Tibial nerve (tissue), 4 donors: Measurements from ENCODE around the gene ELAVL1. TPM values are rescaled to one million over a fixed set of nuclear protein-coding genes. Genes with fewer than 3 reads are reported as not detected.

Experiments
- DNase-seq, 2 donors: peaks; one replicate each; pipeline ENCODE4 v3.0.0-alpha.2; 2019; ENCODE audit warnings: low spot score in 2 of 2
- H3K27ac ChIP-seq, 4 donors: fragments of 200-600 bp; sonication (generic) in 3 of 4; one replicate each; pipeline ENCODE4 v1.5.1; 2017 to 2019; ENCODE audit warnings: mild to moderate bottlenecking in 1 of 4
- H3K27me3 ChIP-seq, 2 donors: fragments of 200-600 bp; sonication (generic) in 1 of 2; one replicate each; pipeline versions ENCODE4 v1.5.1 to v1.6.0; 2017 to 2019
- H3K36me3 ChIP-seq, 3 donors: fragments of 200-600 bp; sonication (generic); one replicate each; pipeline ENCODE4 v1.5.1; 2018 to 2019
- H3K4me1 ChIP-seq, 4 donors: fragments of 200-600 bp; sonication (generic) in 3 of 4; one replicate each; pipeline ENCODE4 v1.5.1; 2017 to 2019
- H3K4me3 ChIP-seq, 4 donors: fragments of 200-600 bp; sonication (generic) in 3 of 4; one replicate each; pipeline ENCODE4 v1.5.1; 2017 to 2019; ENCODE audit warnings: mild to moderate bottlenecking in 1 of 4, moderate library complexity in 1 of 4
- H3K9me3 ChIP-seq, 4 donors: fragments of 200-600 bp; sonication (generic) in 3 of 4; one replicate each; pipeline ENCODE4 v1.5.1; 2017 to 2019
- EP300 ChIP-seq, 2 donors: sonication (generic); formaldehyde crosslinking; IDR thresholded peaks; one replicate each; pipeline ENCODE4 v1.6.1; 2017; ENCODE audit warnings: antibody characterized with exemption in 2 of 2, mild to moderate bottlenecking in 1 of 2
- POLR2A ChIP-seq, 2 donors: fragments of 450-650 bp; IDR thresholded peaks; one replicate each; pipeline ENCODE4 v1.6.1; 2017; ENCODE audit warnings: antibody characterized with exemption in 2 of 2, mild to moderate bottlenecking in 2 of 2, moderate library complexity in 2 of 2
- WGBS, 2 donors: methylation state at CpG; one replicate each; pipeline ENCODE4 v1.1.5; 2018; 5-methylcytosine and 5-hydroxymethylcytosine counted together
- total RNA-seq, 4 donors: library from RNA; depleted of rRNA; stranded (reverse); fragments of >200 nt; gene quantifications; one replicate each; pipeline ENCODE4 v1.1.0, GENCODE V29; 2016
- TF ChIP-seq, protein P1 (sequence below), 5 experiments: fragments of 200-600 bp in 3 of 5; fragments of 450-650 bp in 2 of 5; sonication (generic) in 3 of 5; IDR thresholded peaks; one replicate each; pipeline ENCODE4 v1.5.1; 2016 to 2019; ENCODE audit warnings: antibody characterized with exemption in 5 of 5, mild to moderate bottlenecking in 3 of 5, moderate library complexity in 2 of 5

Gene ELAVL1
- total RNA-seq, 4 donors from 2014 or later = 25.8 to 36.4 (median 27.7) TPM

DNA sequence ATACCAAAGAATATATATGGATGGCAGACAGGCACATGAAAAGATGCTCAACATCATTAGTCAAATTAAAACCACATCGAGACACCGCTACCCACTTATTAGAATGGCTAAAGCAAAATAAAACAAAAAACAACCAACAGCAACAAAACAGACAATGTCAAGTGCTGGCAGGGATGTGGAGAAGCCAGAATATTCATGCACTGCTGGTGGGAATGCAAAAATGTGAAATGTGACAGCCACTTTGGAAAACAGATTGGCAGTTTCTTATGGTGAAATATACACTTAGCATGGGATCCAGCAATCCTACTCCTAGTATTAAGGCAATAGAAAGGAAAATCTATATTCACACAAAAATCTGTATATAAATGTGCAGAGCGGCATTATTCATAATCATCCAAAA, 8.6 kb downstream of the ELAVL1 start:
- H3K4me1 ChIP-seq = peaks cover 0 to 82% (median 14%) of the 10 kb centered on the region in 4 donors

DNA sequence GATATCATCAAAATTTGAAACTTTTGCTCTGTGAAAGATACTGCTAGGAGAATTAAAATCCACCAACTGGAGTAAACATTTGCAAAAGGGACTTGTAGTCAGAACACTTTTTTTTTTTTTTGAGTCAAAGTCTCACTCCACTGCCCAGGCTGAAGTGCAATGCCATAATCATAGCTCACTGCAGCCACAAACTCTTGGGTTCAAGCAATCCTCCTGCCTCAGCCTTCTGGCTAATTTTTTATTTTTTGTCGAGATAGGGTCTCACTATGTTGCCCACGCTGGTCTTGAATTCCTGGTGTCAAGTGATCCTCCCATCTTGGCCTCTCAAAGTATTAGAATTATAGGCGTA, 9.7 kb downstream of the ELAVL1 start:
- 93 to 95% methylated on average over 3 of the region's 3 CpGs for WGBS, 2 donors
- Histone ChIP-seq H3K4me1 (peaks cover 0 to 72% (median 6%) of the 10 kb centered on the region in 4 donors), H3K9me3 (no peaks in the 10 kb centered on the region), H3K36me3 (peaks cover 0 to 26% (median 4%) of the 10 kb centered on the region in 3 donors), H3K27ac (no peak overlapping the region), H3K4me3 (no peak overlapping the region), H3K27me3 (no peaks in the 10 kb centered on the region)
- TF ChIP-seq EP300 (IDR thresholded peaks at IDR 0.05) = no peak
- TF ChIP-seq, protein P1, sequence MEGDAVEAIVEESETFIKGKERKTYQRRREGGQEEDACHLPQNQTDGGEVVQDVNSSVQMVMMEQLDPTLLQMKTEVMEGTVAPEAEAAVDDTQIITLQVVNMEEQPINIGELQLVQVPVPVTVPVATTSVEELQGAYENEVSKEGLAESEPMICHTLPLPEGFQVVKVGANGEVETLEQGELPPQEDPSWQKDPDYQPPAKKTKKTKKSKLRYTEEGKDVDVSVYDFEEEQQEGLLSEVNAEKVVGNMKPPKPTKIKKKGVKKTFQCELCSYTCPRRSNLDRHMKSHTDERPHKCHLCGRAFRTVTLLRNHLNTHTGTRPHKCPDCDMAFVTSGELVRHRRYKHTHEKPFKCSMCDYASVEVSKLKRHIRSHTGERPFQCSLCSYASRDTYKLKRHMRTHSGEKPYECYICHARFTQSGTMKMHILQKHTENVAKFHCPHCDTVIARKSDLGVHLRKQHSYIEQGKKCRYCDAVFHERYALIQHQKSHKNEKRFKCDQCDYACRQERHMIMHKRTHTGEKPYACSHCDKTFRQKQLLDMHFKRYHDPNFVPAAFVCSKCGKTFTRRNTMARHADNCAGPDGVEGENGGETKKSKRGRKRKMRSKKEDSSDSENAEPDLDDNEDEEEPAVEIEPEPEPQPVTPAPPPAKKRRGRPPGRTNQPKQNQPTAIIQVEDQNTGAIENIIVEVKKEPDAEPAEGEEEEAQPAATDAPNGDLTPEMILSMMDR (IDR thresholded peaks at IDR 0.05) = no peak
- no peak for TF ChIP-seq POLR2A (IDR thresholded peaks at IDR 0.05)
- no peak for DNase-seq

More for the DNA sequence above, 8.6 kb downstream of the ELAVL1 start:
- Histone ChIP-seq H3K9me3 (no peaks in the 10 kb centered on the region), H3K27me3 (no peaks in the 10 kb centered on the region), H3K27ac (no peak overlapping the region), H3K4me3 (no peak overlapping the region), H3K36me3 (peaks cover 0 to 15% (median 0%) of the 10 kb centered on the region in 3 donors)
- 85 to 100% methylated on average over 3 of the region's 3 CpGs for WGBS, 2 donors
- TF ChIP-seq EP300 (IDR thresholded peaks at IDR 0.05) = no peak
- TF ChIP-seq POLR2A (IDR thresholded peaks at IDR 0.05) = no peak
- TF ChIP-seq, protein P1 (IDR thresholded peaks at IDR 0.05) = no peak
- DNase-seq = no peak

DNA sequence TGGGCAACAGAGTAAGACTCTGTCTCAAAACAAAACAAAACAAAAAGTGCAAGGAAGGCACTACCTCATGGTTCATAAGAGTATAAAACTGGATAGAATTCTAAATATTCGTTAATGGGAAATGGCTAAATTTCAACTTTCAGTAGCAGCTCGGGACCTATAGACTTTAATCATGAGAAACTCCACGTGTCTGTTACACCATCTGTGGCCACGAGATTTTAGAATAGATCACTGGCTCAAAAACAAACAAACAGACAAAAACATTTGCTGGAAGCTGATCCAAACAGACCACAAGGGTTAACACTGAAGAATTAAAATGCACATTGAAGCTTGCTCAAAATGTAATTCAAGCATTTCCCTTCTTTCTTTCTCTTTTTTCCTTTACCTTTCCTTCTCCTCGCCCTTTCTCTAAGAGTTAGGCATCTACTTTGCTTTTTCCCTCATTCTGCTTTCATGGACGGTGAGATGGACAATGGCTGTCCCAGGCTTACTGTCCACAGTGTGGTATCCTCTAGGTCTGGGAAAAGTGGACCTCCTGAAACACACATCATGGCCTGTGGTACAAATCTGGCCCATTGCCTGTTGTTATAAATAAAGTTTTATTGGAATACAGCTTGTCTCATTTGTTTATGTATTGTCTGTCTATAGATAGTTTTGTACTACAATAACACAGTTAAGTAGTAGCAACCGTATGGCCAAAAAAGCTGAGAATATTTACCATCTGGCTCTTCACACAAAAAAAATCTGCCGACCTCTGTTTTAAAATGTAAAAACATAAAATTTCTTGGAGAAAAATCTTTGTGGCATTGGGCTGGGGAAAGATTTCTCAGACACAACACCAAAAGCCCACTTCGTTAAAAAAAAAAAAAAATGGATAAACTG, 10.3 kb downstream of the ELAVL1 start:
- H3K27ac ChIP-seq = no peak overlapping the region
- 75 to 76% methylated on average over 9 of the region's 9 CpGs for WGBS, 2 donors
- no peaks in the 10 kb centered on the region for H3K27me3 ChIP-seq
- H3K9me3 ChIP-seq = no peaks in the 10 kb centered on the region
- H3K4me1 ChIP-seq = peaks cover 0 to 67% (median 1%) of the 10 kb centered on the region in 4 donors
- TF ChIP-seq EP300 (IDR thresholded peaks at IDR 0.05) (no peak), POLR2A (IDR thresholded peaks at IDR 0.05) (no peak)
- TF ChIP-seq, protein P1 (IDR thresholded peaks at IDR 0.05) = no peak
- no peak for DNase-seq
- no peak overlapping the region for H3K4me3 ChIP-seq
- H3K36me3 ChIP-seq = peaks cover 0 to 32% (median 4%) of the 10 kb centered on the region in 3 donors

DNA sequence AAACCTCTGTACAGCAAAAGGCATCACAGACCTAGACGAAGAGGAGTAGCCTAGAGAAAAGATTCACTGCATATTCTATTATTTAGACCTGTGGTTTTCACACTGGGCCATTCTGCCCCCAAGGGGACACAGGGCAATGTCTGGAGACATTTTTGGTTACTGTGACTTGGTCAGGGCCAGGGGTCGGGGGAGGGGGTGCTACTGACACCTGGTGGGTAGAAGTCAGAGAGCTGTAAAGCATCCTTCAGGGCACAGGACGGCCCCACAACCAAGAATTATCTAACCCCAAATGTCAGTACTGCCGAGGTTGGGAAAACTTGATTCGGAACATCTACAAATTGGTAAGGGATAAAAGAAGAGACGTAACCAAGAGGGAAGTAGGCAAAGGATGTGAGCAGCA, 11.3 kb downstream of the ELAVL1 start:
- no peak for DNase-seq
- 68 to 70% methylated on average over 6 of the region's 6 CpGs for whole genome bisulfite sequencing, 2 donors
- peaks cover 0 to 67% (median 1%) of the 10 kb centered on the region in 4 donors for H3K4me1 ChIP-seq
- H3K4me3 ChIP-seq = no peak overlapping the region
- no peaks in the 10 kb centered on the region for H3K27me3 ChIP-seq
- no peaks in the 10 kb centered on the region for H3K9me3 ChIP-seq
- H3K36me3 ChIP-seq = peaks cover 0 to 35% (median 5%) of the 10 kb centered on the region in 3 donors
- TF ChIP-seq POLR2A (IDR thresholded peaks at IDR 0.05) = no peak
- TF ChIP-seq, protein P1 (IDR thresholded peaks at IDR 0.05) = no peak
- TF ChIP-seq EP300 (IDR thresholded peaks at IDR 0.05) = no peak
- H3K27ac ChIP-seq = peak overlapping the region in 3 of 4 donors; percentile 2 to 77 (median 2)

DNA sequence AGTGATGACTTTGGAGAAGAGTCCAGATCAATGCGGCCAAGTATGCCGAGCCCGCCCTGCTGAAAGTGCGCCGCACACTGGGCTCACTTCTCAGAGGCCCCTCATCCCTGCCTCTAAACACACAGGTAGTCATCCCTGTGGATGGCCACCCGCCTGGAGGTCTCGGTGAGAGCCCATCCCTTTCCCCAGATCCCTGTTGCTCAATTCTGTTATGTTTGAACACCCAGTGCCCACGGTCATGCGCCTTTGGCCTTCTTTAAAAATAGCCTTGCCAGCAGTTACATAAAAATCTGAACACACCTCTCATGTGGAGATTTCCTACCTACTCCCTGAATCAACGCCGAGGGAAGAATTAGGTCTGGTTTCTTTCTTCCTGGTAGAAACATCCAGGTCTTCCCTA, 11.9 kb downstream of the ELAVL1 start:
- peaks cover 0 to 37% (median 10%) of the 10 kb centered on the region in 3 donors for H3K36me3 ChIP-seq
- peak overlapping the region in 3 of 4 donors; percentile 2 to 77 (median 23) for H3K27ac ChIP-seq
- no peak overlapping the region for H3K4me3 ChIP-seq
- no peaks in the 10 kb centered on the region for H3K27me3 ChIP-seq
- no peaks in the 10 kb centered on the region for H3K9me3 ChIP-seq
- TF ChIP-seq POLR2A (IDR thresholded peaks at IDR 0.05) (no peak), EP300 (IDR thresholded peaks at IDR 0.05) (peak; percentile 60 to 63)
- TF ChIP-seq, protein P1 (IDR thresholded peaks at IDR 0.05) = no peak
- H3K4me1 ChIP-seq = peaks cover 0 to 66% (median 1%) of the 10 kb centered on the region in 4 donors
- DNase-seq = no peak
- WGBS, 2 donors = 69 to 75% methylated on average over 11 of the region's 11 CpGs
